D721Med (cell line): ENCODE measurements around the gene DIP2C.

Experiments
- DNase-seq: peaks from one replicate; pipeline ENCODE4 v3.0.0; 2011; ENCODE audit warnings: low spot score; ENCODE audit not compliant: insufficient read length
- FAIRE-seq: peaks from 2 replicates; lab custom pipeline; 2011; peaks lifted over from hg19 to GRCh38; lab: Jason Lieb, UNC
- CTCF ChIP-seq: IDR thresholded peaks from 2 replicates; pipeline ENCODE4 v1.5.1; 2012; ENCODE audit warnings: mild to moderate bottlenecking, control low read depth; ENCODE audit not compliant: insufficient read depth; ENCODE audit errors: missing control alignments

Gene DIP2C

GRCh38 chr10:412109-412508, 277.4 kb downstream of the DIP2C start:
- no peak for FAIRE-seq
- no peak for TF ChIP-seq CTCF
- DNase-seq: no peak

DNA sequence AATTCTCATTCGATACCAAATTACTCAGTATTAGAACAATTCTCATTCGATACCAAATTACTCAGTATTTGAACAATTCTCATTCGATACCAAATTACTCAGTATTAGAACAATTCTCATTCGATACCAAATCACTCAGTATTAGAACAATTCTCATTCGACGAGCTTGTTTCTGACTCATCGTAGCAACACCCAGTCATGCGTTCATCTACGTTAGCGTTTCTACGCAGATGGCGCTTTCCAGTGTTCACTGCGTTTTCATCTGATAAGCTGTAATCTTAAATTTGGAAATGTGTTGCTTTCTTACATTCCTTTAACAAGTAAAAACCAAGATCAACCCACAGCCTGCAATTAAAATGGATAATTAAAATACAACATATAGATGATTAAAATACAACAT, 277.9 kb downstream of the DIP2C start:
- no peak for DNase-seq
- no peak for FAIRE-seq
- TF ChIP-seq CTCF: no peak

DNA sequence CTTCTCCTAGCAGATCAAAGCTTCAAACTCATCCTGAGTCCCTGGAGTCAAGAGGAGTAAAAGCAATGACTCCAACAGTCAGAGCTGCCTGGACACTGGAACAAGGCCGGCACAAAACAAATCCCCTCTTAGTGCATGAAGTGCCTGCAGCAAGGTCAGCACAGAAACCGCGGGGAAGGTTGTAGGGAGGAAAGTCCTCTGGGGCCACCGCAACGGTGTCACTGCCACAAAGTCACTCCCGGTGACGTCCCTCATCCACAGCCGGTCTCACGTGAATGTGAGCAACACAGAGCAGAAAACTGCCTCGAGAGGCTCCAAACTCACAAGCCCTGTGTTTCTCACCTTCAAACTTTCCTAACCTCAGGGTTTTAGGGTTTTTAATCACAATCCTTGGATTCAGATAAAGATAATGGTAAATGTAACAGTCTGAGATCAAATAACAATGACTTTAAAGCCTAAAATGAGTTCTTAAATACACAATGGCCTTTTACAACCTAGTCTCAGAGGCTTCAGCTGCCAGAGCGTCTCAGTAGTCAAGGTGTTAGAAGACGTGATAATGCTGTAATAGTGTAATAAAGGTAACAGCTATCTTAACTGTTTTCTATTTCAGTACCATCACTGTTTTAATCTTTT, 279.9 kb downstream of the DIP2C start:
- no peak for FAIRE-seq
- DNase-seq: no peak
- TF ChIP-seq CTCF: no peak

GRCh38 chr10:408236-408635, 281.2 kb downstream of the DIP2C start:
- FAIRE-seq: no peak
- DNase-seq: no peak
- no peak for TF ChIP-seq CTCF

DNA sequence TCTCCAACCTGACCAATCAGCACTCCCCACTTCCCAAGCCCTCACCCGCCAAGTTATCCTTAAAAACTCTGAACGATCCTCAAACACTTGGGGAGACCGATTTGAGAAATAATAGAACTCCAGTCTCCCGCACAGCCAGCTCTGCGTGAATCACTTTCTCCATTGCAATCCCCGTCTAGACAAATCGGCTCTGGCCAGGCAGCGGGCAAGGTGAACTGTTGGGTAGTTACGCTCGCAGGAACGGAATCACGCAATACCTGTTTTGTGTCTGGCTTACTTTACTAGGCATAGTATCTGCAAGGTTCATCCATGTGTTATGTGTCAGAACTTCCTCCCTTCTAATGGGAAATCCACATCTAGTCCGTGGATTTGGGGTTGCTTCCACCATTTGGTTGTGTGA, 282.5 kb downstream of the DIP2C start:
- DNase-seq: no peak
- FAIRE-seq: no peak

DNA sequence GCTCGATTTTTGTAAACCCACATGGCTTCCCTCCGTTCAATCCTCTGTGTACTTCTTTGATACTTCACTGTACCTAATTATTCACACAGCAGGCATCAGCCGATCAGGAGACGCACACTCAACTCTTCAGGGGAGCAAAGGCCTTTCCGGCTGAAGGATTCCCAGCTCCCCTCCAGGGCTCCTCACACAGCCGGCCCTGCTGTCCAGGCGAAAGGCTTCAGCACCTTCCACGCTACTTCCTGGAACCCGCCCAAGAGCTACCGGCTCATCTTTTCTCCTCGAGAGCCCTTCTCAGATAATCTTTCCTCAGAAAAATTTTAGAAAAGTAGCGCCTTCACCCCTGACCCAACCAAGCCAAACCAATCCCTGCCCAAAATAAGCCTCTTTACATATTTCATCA, 283.8 kb downstream of the DIP2C start:
- FAIRE-seq: no peak
- TF ChIP-seq CTCF: no peak
- no peak for DNase-seq

More for the DNA sequence above, 282.5 kb downstream of the DIP2C start:
- TF ChIP-seq CTCF: no peak

DNA sequence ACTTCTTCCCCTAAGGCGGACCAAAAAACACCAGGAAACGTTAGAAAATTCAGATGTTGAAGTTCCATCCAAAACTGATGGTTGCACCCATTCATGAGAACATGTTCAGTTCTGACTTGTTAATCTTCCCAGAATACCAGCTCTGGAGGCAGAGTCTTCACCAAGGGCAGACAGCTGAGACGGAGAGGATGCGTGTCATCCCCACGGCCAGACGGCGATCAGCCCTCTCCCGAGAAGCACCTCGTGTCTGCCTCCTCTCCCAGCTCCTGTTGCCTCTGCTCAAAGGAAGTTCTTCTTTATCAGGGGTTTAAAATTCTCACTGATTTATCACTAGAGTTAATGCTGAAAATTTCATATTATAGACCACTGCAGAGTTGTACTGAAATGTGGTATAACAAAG, 284.5 kb downstream of the DIP2C start:
- FAIRE-seq: no peak
- DNase-seq: no peak
- TF ChIP-seq CTCF: no peak
